Retinal pigment epithelial cell (primary cell): ENCODE measurements around the gene PXN.

ENCODE experiments used
- DNase-seq: peaks from one replicate; pipeline ENCODE4 v3.0.0-alpha.2; 2010; ENCODE audit warnings: low read depth
- H3K4me3 ChIP-seq: 2 replicates; pipeline ENCODE4 v1.5.1; 2011; ENCODE audit warnings: mild to moderate bottlenecking, low read length, control low read depth, moderate library complexity
- CTCF ChIP-seq: conservative IDR thresholded peaks from 2 replicates; pipeline ENCODE4 v1.5.1; 2011; ENCODE audit warnings: low read depth, low read length, control low read depth, inconsistent platforms

The PXN gene

DNA sequence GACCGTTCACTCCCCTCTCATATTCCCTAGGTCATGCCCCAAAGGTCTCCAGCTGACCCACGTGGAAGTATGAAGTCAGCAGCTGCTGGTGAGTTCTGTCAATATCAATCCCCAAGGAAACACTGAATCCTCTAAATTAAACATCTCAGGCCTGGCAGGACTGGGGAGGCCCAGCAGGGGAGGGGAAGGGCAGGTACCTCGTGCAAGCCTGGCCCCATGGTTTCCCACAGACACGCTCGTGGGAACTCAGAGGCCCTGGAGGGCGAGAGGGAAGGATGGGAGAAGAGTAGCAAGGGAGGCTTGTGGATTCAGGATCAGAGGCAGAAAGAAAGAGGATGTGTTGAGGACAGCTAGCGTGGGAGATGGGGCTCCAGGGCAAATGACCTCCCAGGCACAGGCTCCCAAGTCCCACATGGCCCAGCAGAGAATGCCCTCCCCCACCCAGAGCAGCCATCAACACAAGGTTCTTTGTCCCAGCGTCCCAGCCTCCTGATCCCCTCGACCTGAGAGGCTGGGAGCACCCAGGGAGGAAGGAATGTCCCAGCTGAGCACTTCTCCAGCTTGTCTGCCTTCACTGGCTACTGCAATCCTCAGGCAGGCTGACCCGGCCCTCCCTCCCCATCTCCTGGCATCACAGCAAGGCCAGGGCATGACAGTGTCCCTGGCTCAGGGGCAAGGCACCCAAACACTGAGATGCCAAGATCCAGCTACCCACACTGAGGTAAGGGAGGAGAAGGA is 44.5 kb downstream of the PXN start:
- DNase-seq: no peak
- TF ChIP-seq CTCF: no peak
- H3K4me3 ChIP-seq: no peak overlapping the region

DNA sequence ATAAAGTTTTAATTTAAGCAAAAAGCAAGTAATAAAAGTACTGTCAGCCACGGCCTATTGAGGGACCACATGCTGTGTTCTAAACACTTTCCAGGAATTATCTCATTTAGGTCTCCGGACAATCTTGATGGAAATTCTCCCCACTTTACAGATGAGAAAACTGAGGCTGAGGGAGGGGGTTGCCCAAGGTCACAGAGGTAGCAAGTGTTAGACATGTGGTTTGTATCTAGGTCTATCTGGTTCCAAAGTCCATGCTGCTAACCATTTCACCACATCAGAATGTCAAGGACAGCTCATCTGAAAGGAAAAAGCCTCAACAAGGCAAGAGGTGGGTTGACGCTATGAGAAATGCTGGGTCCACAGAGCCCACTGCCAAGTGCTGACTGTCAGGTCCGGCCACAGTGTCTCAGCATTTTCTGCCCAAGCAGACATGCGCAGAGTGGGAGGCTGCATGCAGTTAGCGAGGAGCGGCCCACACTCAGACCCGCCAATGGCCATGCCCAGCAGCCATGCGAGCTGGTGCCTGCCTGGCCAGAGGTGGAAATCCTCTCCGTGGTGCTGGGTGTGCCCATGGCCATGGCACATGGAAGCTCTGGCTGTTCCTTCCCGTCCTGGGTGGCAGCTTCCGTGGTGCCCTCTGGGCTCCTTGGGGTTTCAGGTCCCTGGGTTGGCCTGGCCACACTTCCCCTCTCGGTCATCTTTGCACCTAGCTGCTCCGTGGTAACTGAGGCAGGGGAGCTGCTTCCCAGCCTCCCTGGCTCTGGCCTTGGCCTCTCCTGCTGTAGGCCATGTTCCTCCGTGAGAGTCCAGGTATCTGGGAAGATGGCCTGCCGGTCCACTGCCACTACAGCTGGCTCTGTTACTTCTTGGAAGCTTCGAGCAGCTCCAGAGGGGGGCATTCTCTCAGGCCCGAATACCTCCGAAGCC is 46.6 kb downstream of the PXN start:
- no peak for TF ChIP-seq CTCF
- no peak for DNase-seq
- no peak overlapping the region for H3K4me3 ChIP-seq

GRCh38 chr12:120216742-120217605 is 48.6 kb downstream of the PXN start:
- no peak for DNase-seq
- TF ChIP-seq CTCF: no peak
- H3K4me3 ChIP-seq: no peak overlapping the region

GRCh38 chr12:120215766-120216735 is 49.5 kb downstream of the PXN start:
- no peak overlapping the region for H3K4me3 ChIP-seq
- no peak for DNase-seq
- TF ChIP-seq CTCF: no peak

DNA sequence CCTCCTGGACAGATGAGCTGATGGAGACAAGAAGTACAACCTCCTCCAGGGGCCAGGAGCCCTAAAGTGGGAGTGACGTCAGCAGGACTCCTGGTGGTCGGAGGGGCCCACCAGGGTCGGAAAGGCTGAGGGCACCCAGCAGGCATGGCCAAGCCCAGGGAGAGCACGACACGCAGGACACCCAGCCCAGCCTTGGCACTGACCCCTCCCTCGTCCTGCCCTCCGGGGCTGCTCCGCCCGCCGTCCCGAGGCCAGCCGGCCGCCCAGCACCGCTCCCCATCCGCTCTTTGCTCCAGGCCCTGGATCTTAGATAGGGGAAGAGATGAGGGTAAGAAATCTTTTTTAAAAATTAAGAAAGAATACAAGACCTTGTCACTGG is 50.2 kb downstream of the PXN start:
- no peak overlapping the region for H3K4me3 ChIP-seq
- no peak for DNase-seq
- no peak for TF ChIP-seq CTCF
